ENCODE data around the gene C1orf53. TPM values are rescaled to one million over a fixed set of nuclear protein-coding genes. Genes with fewer than 3 reads are reported as not detected.
A peak's percentile ranks its signal among the peaks of the same experiment; 100 is the strongest.

C1orf53 gene
- total RNA-seq, 6 donors from 2014 or later: 2.5 to 9.9 (median 7.2) TPM; not detected in 2

GRCh38 chr1:197924516-197925123, 22.2 kb downstream of the C1orf53 start:
- Histone ChIP-seq H3K4me1 (peaks cover 7 to 23% (median 11%) of the 10 kb centered on the region in 4 donors), H3K27me3 (peaks cover 2 to 19% (median 15%) of the 10 kb centered on the region in 4 donors), H3K36me3 (no peaks in the 10 kb centered on the region), H3K27ac (no peak overlapping the region), H3K4me3 (no peak overlapping the region), H3K9me3 (no peaks in the 10 kb centered on the region)
- 6 to 43% methylated on average over 2 to 4 of the region's 4 CpGs for WGBS, 2 donors
- no peak for ATAC-seq (ENCODE audit: low FRiP score in 2 of 2)
- TF ChIP-seq CTCF (IDR thresholded peaks at IDR 0.05): peak; percentile 14 to 63 (median 54)
- TF ChIP-seq EP300 (IDR thresholded peaks at IDR 0.05): no peak
- no peak for DNase-seq

GRCh38 chr1:197927908-197928665, 25.7 kb downstream of the C1orf53 start:
- H3K36me3 ChIP-seq: no peaks in the 10 kb centered on the region
- DNase-seq (no peak), ATAC-seq (ENCODE audit: low FRiP score in 2 of 2) (no peak)
- 91 to 92% methylated on average over 8 of the region's 8 CpGs for WGBS, 2 donors
- peaks cover 0 to 4% (median 2%) of the 10 kb centered on the region in 4 donors for H3K4me1 ChIP-seq
- H3K27me3 ChIP-seq: peaks cover 0 to 8% (median 0%) of the 10 kb centered on the region in 4 donors
- TF ChIP-seq CTCF (IDR thresholded peaks at IDR 0.05): no peak
- TF ChIP-seq POLR2A (IDR thresholded peaks at IDR 0.05): no peak
- TF ChIP-seq POLR2AphosphoS5 (IDR thresholded peaks at IDR 0.05): no peak
- TF ChIP-seq EP300 (IDR thresholded peaks at IDR 0.05): no peak
- H3K27ac ChIP-seq: no peak overlapping the region
- no peaks in the 10 kb centered on the region for H3K9me3 ChIP-seq
- H3K4me3 ChIP-seq: no peak overlapping the region

- H3K4me3 ChIP-seq: no peak overlapping the region
- no peaks in the 10 kb centered on the region for H3K36me3 ChIP-seq
- no peak overlapping the region for H3K27ac ChIP-seq
- H3K27me3 ChIP-seq: peaks cover 0 to 8% (median 0%) of the 10 kb centered on the region in 4 donors
- 14 to 15% methylated on average over 15 of the region's 15 CpGs for WGBS, 2 donors
- DNase-seq (peak in 1 of 2 donors; percentile 52), ATAC-seq (ENCODE audit: low FRiP score in 2 of 2) (no peak)
- TF ChIP-seq CTCF (IDR thresholded peaks at IDR 0.05): no peak
- no peak for TF ChIP-seq POLR2A (IDR thresholded peaks at IDR 0.05)
- TF ChIP-seq EP300 (IDR thresholded peaks at IDR 0.05): no peak
- TF ChIP-seq POLR2AphosphoS5 (IDR thresholded peaks at IDR 0.05): no peak
- peaks cover 0 to 4% (median 2%) of the 10 kb centered on the region in 4 donors for H3K4me1 ChIP-seq
- H3K9me3 ChIP-seq: no peaks in the 10 kb centered on the region
These were observed 26.5 kb downstream of the C1orf53 start for GRCh38 chr1:197928849-197929336.

- WGBS, 2 donors: 86 to 96% methylated on average over 1 of the region's 1 CpG
- H3K9me3 ChIP-seq: no peaks in the 10 kb centered on the region
- peaks cover 0 to 8% (median 0%) of the 10 kb centered on the region in 4 donors for H3K27me3 ChIP-seq
- no peak for DNase-seq
- no peak for ATAC-seq (ENCODE audit: low FRiP score in 2 of 2)
- H3K27ac ChIP-seq: no peak overlapping the region
- no peaks in the 10 kb centered on the region for H3K36me3 ChIP-seq
- no peak overlapping the region for H3K4me3 ChIP-seq
- TF ChIP-seq EP300 (IDR thresholded peaks at IDR 0.05) (no peak), POLR2AphosphoS5 (IDR thresholded peaks at IDR 0.05) (no peak), CTCF (IDR thresholded peaks at IDR 0.05) (no peak), POLR2A (IDR thresholded peaks at IDR 0.05) (no peak)
- H3K4me1 ChIP-seq: peaks cover 0 to 4% (median 2%) of the 10 kb centered on the region in 4 donors
These were observed 30.6 kb downstream of the C1orf53 start for GRCh38 chr1:197933016-197933415.

Data from upper lobe of left lung (tissue), 6 donors.